IMR-90 (cell line): ENCODE measurements around the gene ZNF280A. TPM values are rescaled to one million over a fixed set of nuclear protein-coding genes. Genes with fewer than 3 reads are reported as not detected.

Source experiments
- ATAC-seq: fragments of 200-7000 bp; cut with Tn5 transposase; 2 replicates; pipeline ENCODE4 v1.9.1; 2020; ENCODE audit warnings: low read depth, mild to moderate bottlenecking, moderate library complexity
- BruUV-seq: library from RNA; stranded (reverse); fragments of 400-500 nt; replicated peaks from 2 replicates; lab custom pipeline; 2021; lab: Mats Ljungman, UMichigan
- CTCF ChIA-PET: fragments of 300-600 bp; formaldehyde crosslinking; extraction: SDS; loops from one replicate; lab custom pipeline; 2021; ENCODE audit warnings: antibody characterized with exemption; lab: Yijun Ruan, JAX
- POLR2A ChIA-PET: fragments of 300-600 bp; sonication (Branson Sonifier 250); formaldehyde crosslinking; loops from one replicate; lab custom pipeline; 2022; ENCODE audit warnings: antibody characterized with exemption; ENCODE audit not compliant: unreplicated experiment; lab: Charles Lee
- DNase-seq: peaks from one replicate; pipeline ENCODE4 v3.0.0; 2013
- H2AFZ ChIP-seq: replicated peaks from 2 replicates; pipeline ENCODE3; 2013; ENCODE audit warnings: low read length, mild to moderate bottlenecking; ENCODE audit not compliant: poor library complexity
- H2AK5ac ChIP-seq: 2 replicates; pipeline ENCODE4 v1.6.1; 2013; ENCODE audit warnings: low read depth, low read length, inconsistent platforms
- H2AK9ac ChIP-seq: replicated peaks from 2 replicates; pipeline ENCODE3; 2013; ENCODE audit warnings: mild to moderate bottlenecking, low read depth, low read length, moderate library complexity; ENCODE audit not compliant: poor library complexity
- H2BK120ac ChIP-seq: 2 replicates; pipeline ENCODE4 v1.6.1; 2013; ENCODE audit warnings: low read depth, low read length, inconsistent platforms
- H2BK15ac ChIP-seq: 3 replicates; pipeline ENCODE4 v1.6.1; 2013; ENCODE audit warnings: low read depth, low read length, inconsistent platforms
- H2BK20ac ChIP-seq: 2 replicates; pipeline ENCODE4 v1.6.1; 2013; ENCODE audit warnings: low read depth, mild to moderate bottlenecking, inconsistent platforms, low read length, moderate library complexity
- H2BK5ac ChIP-seq: 2 replicates; pipeline ENCODE4 v1.6.1; 2013; ENCODE audit warnings: mild to moderate bottlenecking, low read depth, low read length, inconsistent platforms; ENCODE audit not compliant: poor library complexity, severe bottlenecking
- H3K14ac ChIP-seq: replicated peaks from 2 replicates; pipeline ENCODE4 v1.6.1; 2013; ENCODE audit warnings: low read depth, low read length, inconsistent platforms
- H3K18ac ChIP-seq: 2 replicates; pipeline ENCODE4 v1.6.1; 2013; ENCODE audit warnings: low read depth, low read length, control low read depth
- H3K23ac ChIP-seq: 2 replicates; pipeline ENCODE4 v1.6.1; 2013; ENCODE audit warnings: low read depth, low read length, inconsistent platforms
- H3K27ac ChIP-seq: 2 replicates; pipeline ENCODE4 v1.5.1; 2013; ENCODE audit warnings: mild to moderate bottlenecking, control low read depth, low read length; ENCODE audit not compliant: insufficient read depth
- H3K27me3 ChIP-seq: 2 replicates; pipeline ENCODE4 v1.6.1; 2013; ENCODE audit warnings: low read length; ENCODE audit not compliant: control insufficient read depth, insufficient read depth
- H3K36me3 ChIP-seq: 2 replicates; pipeline ENCODE4 v1.6.1; 2013; ENCODE audit warnings: low read length, mixed read lengths; ENCODE audit not compliant: control insufficient read depth, insufficient read depth
- H3K4ac ChIP-seq: 2 replicates; pipeline ENCODE4 v1.6.1; 2013; ENCODE audit warnings: low read depth, low read length, inconsistent platforms
- H3K4me1 ChIP-seq: 2 replicates; pipeline ENCODE4 v1.6.1; 2013; ENCODE audit warnings: low read length, mixed read lengths; ENCODE audit not compliant: control insufficient read depth, insufficient read depth
- H3K4me2 ChIP-seq: 2 replicates; pipeline ENCODE4 v1.6.1; 2013; ENCODE audit warnings: low read depth, mild to moderate bottlenecking, control low read depth, low read length, moderate library complexity
- H3K4me3 ChIP-seq: 2 replicates; pipeline ENCODE4 v1.5.1; 2013; ENCODE audit warnings: low read depth, mild to moderate bottlenecking, control low read depth, low read length, moderate library complexity; ENCODE audit not compliant: insufficient read depth
- H3K56ac ChIP-seq: 2 replicates; pipeline ENCODE4 v1.6.1; 2013; ENCODE audit warnings: low read length, inconsistent platforms; ENCODE audit not compliant: insufficient read depth; ENCODE audit errors: extremely low read depth
- H3K79me1 ChIP-seq, 2 experiments: 2 replicates each; pipeline ENCODE4 v1.6.1; 2013; ENCODE audit warnings: low read length in 2 of 2, inconsistent platforms in 1 of 2, low read depth in 1 of 2
- H3K9ac ChIP-seq: 2 replicates; pipeline ENCODE4 v1.6.1; 2013; ENCODE audit warnings: low read depth, low read length, control low read depth
- H3K9me1 ChIP-seq: 2 replicates; pipeline ENCODE4 v1.6.1; 2013; ENCODE audit warnings: low read length, inconsistent platforms; ENCODE audit not compliant: insufficient read depth
- H3K9me3 ChIP-seq: 2 replicates; pipeline ENCODE4 v1.6.1; 2013; ENCODE audit warnings: low read length; ENCODE audit not compliant: control insufficient read depth, insufficient read depth
- H4K20me1 ChIP-seq: 2 replicates; pipeline ENCODE4 v1.6.1; 2013; ENCODE audit warnings: low read length, inconsistent platforms; ENCODE audit not compliant: insufficient read depth
- H4K5ac ChIP-seq: 2 replicates; pipeline ENCODE4 v1.6.1; 2013; ENCODE audit warnings: mild to moderate bottlenecking, low read depth, low read length, control low read depth
- H4K8ac ChIP-seq, 2 experiments: 2 replicates each; pipeline ENCODE4 v1.6.1; 2013; ENCODE audit warnings: low read depth in 2 of 2, low read length in 2 of 2, control low read depth in 1 of 2, inconsistent platforms in 1 of 2
- H4K91ac ChIP-seq: 2 replicates; pipeline ENCODE4 v1.6.1; 2013; ENCODE audit warnings: low read depth, low read length, inconsistent platforms; ENCODE audit not compliant: insufficient read depth
- BHLHE40 ChIP-seq: fragments of 150-350 bp; IDR thresholded peaks from 2 replicates; pipeline ENCODE4 v1.6.1; 2016; ENCODE audit warnings: mild to moderate bottlenecking, low read depth, low read length
- CHD1 ChIP-seq: IDR thresholded peaks from 2 replicates; pipeline ENCODE4 v1.6.1; 2012; ENCODE audit warnings: low read depth, low read length, improper control_type of control experiment
- CTCF ChIP-seq: conservative IDR thresholded peaks from 2 replicates; pipeline ENCODE4 v1.5.1; 2012; ENCODE audit warnings: mild to moderate bottlenecking, low read depth, low read length, improper control_type of control experiment
- ELK1 ChIP-seq: fragments of 150-350 bp; IDR thresholded peaks from 2 replicates; pipeline ENCODE4 v1.6.1; 2016; ENCODE audit warnings: low read depth, mild to moderate bottlenecking, low read length, moderate library complexity, borderline replicate concordance
- FOS ChIP-seq: fragments of 150-350 bp; IDR thresholded peaks from 2 replicates; pipeline ENCODE4 v1.6.1; 2016; ENCODE audit warnings: low read depth, low read length
- MAFK ChIP-seq: IDR thresholded peaks from 2 replicates; pipeline ENCODE4 v1.6.1; 2012; ENCODE audit warnings: low read depth, low read length, improper control_type of control experiment
- MAZ ChIP-seq: IDR thresholded peaks from 2 replicates; pipeline ENCODE4 v1.6.1; 2012; ENCODE audit warnings: low read depth, mild to moderate bottlenecking, low read length, improper control_type of control experiment, moderate library complexity, borderline replicate concordance
- MXI1 ChIP-seq: IDR thresholded peaks from 2 replicates; pipeline ENCODE4 v1.6.1; 2012; ENCODE audit warnings: low read depth, mild to moderate bottlenecking, low read length, moderate library complexity, borderline replicate concordance
- NFE2L2 ChIP-seq: fragments of 150-350 bp; IDR thresholded peaks from 2 replicates; pipeline ENCODE4 v1.6.1; 2016; ENCODE audit warnings: low read depth, mild to moderate bottlenecking, low read length
- POLR2A ChIP-seq: IDR thresholded peaks from 2 replicates; pipeline ENCODE4 v1.6.1; 2012; ENCODE audit warnings: mild to moderate bottlenecking, low read depth, low read length
- RAD21 ChIP-seq: IDR thresholded peaks from 2 replicates; pipeline ENCODE4 v1.6.1; 2012; ENCODE audit warnings: low read length, improper control_type of control experiment
- RCOR1 ChIP-seq: IDR thresholded peaks from 2 replicates; pipeline ENCODE4 v1.6.1; 2012; ENCODE audit warnings: mild to moderate bottlenecking, low read length, improper control_type of control experiment; ENCODE audit not compliant: insufficient replicate concordance
- RFX5 ChIP-seq: IDR thresholded peaks from 2 replicates; pipeline ENCODE4 v1.8.0; 2012; ENCODE audit warnings: low read depth, mild to moderate bottlenecking, low read length, moderate library complexity
- SMC3 ChIP-seq: fragments of 150-350 bp; IDR thresholded peaks from 2 replicates; pipeline ENCODE4 v1.6.1; 2016; ENCODE audit warnings: low read depth, mild to moderate bottlenecking, antibody characterized with exemption, low read length, moderate library complexity
- USF2 ChIP-seq: fragments of 150-350 bp; IDR thresholded peaks from 2 replicates; pipeline ENCODE4 v1.6.1; 2017; ENCODE audit warnings: mild to moderate bottlenecking, antibody characterized with exemption, low read length, low read depth
- WGBS, 2 experiments: methylation state at CpG; one replicate each; pipeline versions ENCODE4 v1.1.5 to v1.1.7; 2013; ENCODE audit warnings: missing lambda C conversion rate in 2 of 2; ENCODE audit not compliant: insufficient read length in 1 of 2; ENCODE audit errors: extremely low coverage in 2 of 2; 5-methylcytosine and 5-hydroxymethylcytosine counted together
- dilution Hi-C: fragments of 300-500 bp; cut with HindIII; formaldehyde crosslinking; loops from one replicate; pipeline ENCODE4 v1.14.3; 2018; ENCODE audit warnings: low sequenced_read_pairs; ENCODE audit not compliant: unreplicated experiment
- in situ Hi-C: fragments of 300-500 bp; cut with MboI; formaldehyde crosslinking; loops from 3 replicates; pipeline ENCODE4 v1.14.3; 2019; ENCODE audit warnings: low sequenced_read_pairs, inconsistent platforms, mixed read lengths
- intact Hi-C: fragments of 100-400 bp; cut with micrococcal nuclease; formaldehyde crosslinking; loops from 2 replicates; pipeline ENCODE4 v1.10.0; 2022
- polyA plus RNA-seq, 3 experiments: library from polyadenylated mRNA; depleted of rRNA; stranded (reverse); fragments of >200 nt; gene quantifications; 2 replicates each; pipeline ENCODE4 v1.2.3, GENCODE V29; 2012; ENCODE audit warnings: low replicate concordance in 1 of 3
- total RNA-seq: library from RNA; depleted of rRNA; stranded (reverse); fragments of >200 nt; gene quantifications from 2 replicates; pipeline ENCODE4 v1.2.3, GENCODE V29; 2012

Gene ZNF280A
- total and polyA plus RNA-seq, 2 of the 4 experiments (the other 2 are of a cell fraction), result not detected

DNA sequence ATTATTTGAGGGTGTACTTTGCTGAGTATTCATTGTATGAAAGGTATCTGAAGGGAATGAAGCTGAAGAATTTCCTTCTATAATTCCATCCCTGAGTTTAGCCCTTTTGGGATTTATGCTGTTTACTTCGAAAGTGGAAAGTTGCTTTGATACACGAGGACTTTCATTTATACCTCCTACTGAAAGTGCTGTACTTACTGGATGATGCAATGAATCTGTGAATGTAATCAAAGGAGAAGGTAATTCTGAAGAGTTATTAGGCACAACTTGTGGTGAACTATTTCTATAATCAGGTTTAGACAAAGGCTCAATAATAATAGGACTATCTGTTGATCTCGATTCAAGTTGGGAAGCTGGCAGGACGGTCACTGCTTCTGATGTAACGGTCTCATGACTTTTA, 31.3 kb downstream of the ZNF280A start:
- intact Hi-C loops (no loop called here), in situ Hi-C loops (no loop called here), dilution Hi-C loops (no loop called here)
- H3K56ac ChIP-seq, result no peak overlapping the region
- H3K79me1 ChIP-seq, result no peaks in the 10 kb centered on the region
- H3K27me3 ChIP-seq, result no peaks in the 10 kb centered on the region
- no peak overlapping the region for H2AFZ ChIP-seq
- no peak overlapping the region for H2BK120ac ChIP-seq
- no peaks in the 10 kb centered on the region for H3K9me1 ChIP-seq
- no peaks in the 10 kb centered on the region for H4K20me1 ChIP-seq
- CTCF ChIA-PET, result no interaction called here
- H2AK5ac ChIP-seq, result no peak overlapping the region
- H3K4ac ChIP-seq, result no peak overlapping the region
- H3K4me3 ChIP-seq, result no peak overlapping the region
- no peak overlapping the region for H2BK5ac ChIP-seq
- BruUV-seq, result no TSS peak
- no peak overlapping the region for H3K23ac ChIP-seq
- no peak overlapping the region for H4K5ac ChIP-seq
- H3K14ac ChIP-seq, result no peak overlapping the region
- no peak overlapping the region for H2BK20ac ChIP-seq
- no peak overlapping the region for H4K8ac ChIP-seq
- 87% methylated on average over 3 of the region's 5 CpGs; no CpG with 5 or more reads in 1 of the 2 experiments for WGBS, 2 experiments
- no peak overlapping the region for H2BK15ac ChIP-seq
- TF ChIP-seq RFX5, result no peak
- no peak for TF ChIP-seq CHD1
- no peak for TF ChIP-seq POLR2A
- no peak for TF ChIP-seq CTCF
- no peak for TF ChIP-seq FOS
- no peak for TF ChIP-seq BHLHE40
- no peak for TF ChIP-seq SMC3
- TF ChIP-seq MAZ, result no peak
- no peak for TF ChIP-seq ELK1
- no peak for TF ChIP-seq MAFK
- TF ChIP-seq USF2, result no peak
- TF ChIP-seq RAD21, result no peak
- no peak for TF ChIP-seq NFE2L2
- TF ChIP-seq RCOR1, result no peak
- TF ChIP-seq MXI1, result no peak
- no peak for ATAC-seq
- H3K9ac ChIP-seq, result no peak overlapping the region
- POLR2A ChIA-PET, result no interaction called here
- no peak overlapping the region for H3K27ac ChIP-seq
- H3K18ac ChIP-seq, result no peak overlapping the region
- no peaks in the 10 kb centered on the region for H3K36me3 ChIP-seq
- no peak for DNase-seq
- H4K91ac ChIP-seq, result no peak overlapping the region
- H3K9me3 ChIP-seq, result no peaks in the 10 kb centered on the region
- no peak overlapping the region for H3K4me2 ChIP-seq
- H2AK9ac ChIP-seq, result no peak overlapping the region
- H3K4me1 ChIP-seq, result no peaks in the 10 kb centered on the region
